SK-N-SH (cell line): ENCODE measurements around the gene ABHD16B.

Source experiments
- EP300 ChIP-seq, 2 experiments: IDR thresholded peaks; 2 replicates each; pipeline versions ENCODE4 v1.4.0 to v1.6.1; 2012; ENCODE audit warnings: borderline replicate concordance in 1 of 2, low read depth in 1 of 2, low read length in 1 of 2
- EZH2phosphoT487 ChIP-seq: fragments of 200-600 bp; sonication (generic); IDR thresholded peaks from 2 replicates; pipeline ENCODE4 v1.6.1; 2017; ENCODE audit warnings: low read depth, mixed run types, mild to moderate bottlenecking, antibody characterized with exemption, moderate library complexity, borderline replicate concordance
- GABPA ChIP-seq: IDR thresholded peaks from 2 replicates; pipeline ENCODE4 v1.4.0; 2012; ENCODE audit warnings: low read depth, mild to moderate bottlenecking
- GATA2 ChIP-seq: sonication (generic); formaldehyde crosslinking; IDR thresholded peaks from 2 replicates; pipeline ENCODE4 v1.5.0; 2020; ENCODE audit warnings: mild to moderate bottlenecking, missing genetic modification reagents
- IRF3 ChIP-seq: fragments of 150-350 bp; IDR thresholded peaks from 2 replicates; pipeline ENCODE4 v1.6.1; 2016; ENCODE audit warnings: mild to moderate bottlenecking, low read depth, low read length
- MAX ChIP-seq: IDR thresholded peaks from 2 replicates; pipeline ENCODE4 v1.4.0; 2012; ENCODE audit warnings: low read depth
- RFX5 ChIP-seq: IDR thresholded peaks from 2 replicates; pipeline ENCODE4 v1.6.1; 2012; ENCODE audit warnings: mild to moderate bottlenecking, improper control_type of control experiment, low read length
- TAF1 ChIP-seq: IDR thresholded peaks from 2 replicates; pipeline ENCODE4 v1.6.1; 2012; ENCODE audit warnings: low read depth, mild to moderate bottlenecking, low read length, moderate library complexity, borderline replicate concordance
- TEAD4 ChIP-seq: IDR thresholded peaks from 2 replicates; pipeline ENCODE4 v1.4.0; 2012; ENCODE audit warnings: mild to moderate bottlenecking, borderline replicate concordance; ENCODE audit not compliant: insufficient read depth
- USF2 ChIP-seq: fragments of 150-350 bp; IDR thresholded peaks from 2 replicates; pipeline ENCODE4 v1.6.1; 2017; ENCODE audit warnings: antibody characterized with exemption, low read length, low read depth, borderline replicate concordance
- YY1 ChIP-seq: IDR thresholded peaks from 2 replicates; pipeline ENCODE4 v1.4.0; 2012; ENCODE audit warnings: low read depth, mild to moderate bottlenecking
- TF ChIP-seq, protein P1 (sequence below): fragments of 200-600 bp; sonication (generic); IDR thresholded peaks from 2 replicates; pipeline ENCODE4 v1.6.1; 2017; ENCODE audit warnings: antibody characterized with exemption, mild to moderate bottlenecking, moderate library complexity
- TF ChIP-seq, protein P2 (sequence below): IDR thresholded peaks from 2 replicates; pipeline ENCODE4 v1.6.1; 2012; ENCODE audit warnings: mild to moderate bottlenecking, low read depth, low read length, moderate library complexity

- TF ChIP-seq EP300 (IDR thresholded peaks at IDR 0.05; ENCODE audit: borderline replicate concordance in 1 of 2, low read depth in 1 of 2, low read length in 1 of 2) (no peak), TEAD4 (no peak), MAX (no peak), USF2 (no peak), EZH2phosphoT487 (no peak), TAF1 (no peak), YY1 (no peak), RFX5 (no peak), GABPA (no peak), IRF3 (no peak), GATA2 (no peak)
- TF ChIP-seq, protein P1, sequence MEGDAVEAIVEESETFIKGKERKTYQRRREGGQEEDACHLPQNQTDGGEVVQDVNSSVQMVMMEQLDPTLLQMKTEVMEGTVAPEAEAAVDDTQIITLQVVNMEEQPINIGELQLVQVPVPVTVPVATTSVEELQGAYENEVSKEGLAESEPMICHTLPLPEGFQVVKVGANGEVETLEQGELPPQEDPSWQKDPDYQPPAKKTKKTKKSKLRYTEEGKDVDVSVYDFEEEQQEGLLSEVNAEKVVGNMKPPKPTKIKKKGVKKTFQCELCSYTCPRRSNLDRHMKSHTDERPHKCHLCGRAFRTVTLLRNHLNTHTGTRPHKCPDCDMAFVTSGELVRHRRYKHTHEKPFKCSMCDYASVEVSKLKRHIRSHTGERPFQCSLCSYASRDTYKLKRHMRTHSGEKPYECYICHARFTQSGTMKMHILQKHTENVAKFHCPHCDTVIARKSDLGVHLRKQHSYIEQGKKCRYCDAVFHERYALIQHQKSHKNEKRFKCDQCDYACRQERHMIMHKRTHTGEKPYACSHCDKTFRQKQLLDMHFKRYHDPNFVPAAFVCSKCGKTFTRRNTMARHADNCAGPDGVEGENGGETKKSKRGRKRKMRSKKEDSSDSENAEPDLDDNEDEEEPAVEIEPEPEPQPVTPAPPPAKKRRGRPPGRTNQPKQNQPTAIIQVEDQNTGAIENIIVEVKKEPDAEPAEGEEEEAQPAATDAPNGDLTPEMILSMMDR = no peak
- TF ChIP-seq, protein P2, sequence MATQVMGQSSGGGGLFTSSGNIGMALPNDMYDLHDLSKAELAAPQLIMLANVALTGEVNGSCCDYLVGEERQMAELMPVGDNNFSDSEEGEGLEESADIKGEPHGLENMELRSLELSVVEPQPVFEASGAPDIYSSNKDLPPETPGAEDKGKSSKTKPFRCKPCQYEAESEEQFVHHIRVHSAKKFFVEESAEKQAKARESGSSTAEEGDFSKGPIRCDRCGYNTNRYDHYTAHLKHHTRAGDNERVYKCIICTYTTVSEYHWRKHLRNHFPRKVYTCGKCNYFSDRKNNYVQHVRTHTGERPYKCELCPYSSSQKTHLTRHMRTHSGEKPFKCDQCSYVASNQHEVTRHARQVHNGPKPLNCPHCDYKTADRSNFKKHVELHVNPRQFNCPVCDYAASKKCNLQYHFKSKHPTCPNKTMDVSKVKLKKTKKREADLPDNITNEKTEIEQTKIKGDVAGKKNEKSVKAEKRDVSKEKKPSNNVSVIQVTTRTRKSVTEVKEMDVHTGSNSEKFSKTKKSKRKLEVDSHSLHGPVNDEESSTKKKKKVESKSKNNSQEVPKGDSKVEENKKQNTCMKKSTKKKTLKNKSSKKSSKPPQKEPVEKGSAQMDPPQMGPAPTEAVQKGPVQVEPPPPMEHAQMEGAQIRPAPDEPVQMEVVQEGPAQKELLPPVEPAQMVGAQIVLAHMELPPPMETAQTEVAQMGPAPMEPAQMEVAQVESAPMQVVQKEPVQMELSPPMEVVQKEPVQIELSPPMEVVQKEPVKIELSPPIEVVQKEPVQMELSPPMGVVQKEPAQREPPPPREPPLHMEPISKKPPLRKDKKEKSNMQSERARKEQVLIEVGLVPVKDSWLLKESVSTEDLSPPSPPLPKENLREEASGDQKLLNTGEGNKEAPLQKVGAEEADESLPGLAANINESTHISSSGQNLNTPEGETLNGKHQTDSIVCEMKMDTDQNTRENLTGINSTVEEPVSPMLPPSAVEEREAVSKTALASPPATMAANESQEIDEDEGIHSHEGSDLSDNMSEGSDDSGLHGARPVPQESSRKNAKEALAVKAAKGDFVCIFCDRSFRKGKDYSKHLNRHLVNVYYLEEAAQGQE = no peak
Measured at GRCh38 chr20:63911176-63911575, 49.9 kb downstream of the ABHD16B start.
